GM21576 (cell line): ENCODE data around the gene HOXB7.

Source experiments
- ATAC-seq: cut with Tn5 transposase; IDR thresholded peaks from one replicate; pipeline ENCODE4 v1.9.1; 2021; ENCODE audit warnings: mild to moderate bottlenecking, moderate library complexity; ENCODE audit not compliant: unreplicated experiment

The HOXB7 gene

GRCh38 chr17:48569674-48570324 lies 41.0 kb downstream of the HOXB7 start:
- ATAC-seq = no peak

DNA sequence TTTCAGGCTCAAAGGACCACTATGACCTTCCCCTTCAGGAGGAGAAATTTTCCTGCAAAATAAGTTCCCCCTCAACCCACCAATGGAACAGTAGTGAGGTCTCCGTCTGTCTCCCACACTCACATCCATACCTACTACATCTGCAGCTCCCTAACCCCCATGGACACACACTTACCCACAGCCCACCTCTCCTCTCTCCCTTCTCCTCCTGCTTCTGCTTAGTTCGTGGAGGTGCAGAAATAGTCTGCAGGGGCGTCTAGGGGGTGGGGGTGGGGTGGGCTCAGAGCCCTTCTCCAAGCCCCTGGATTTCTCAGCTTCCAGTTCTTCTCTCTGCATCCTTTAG lies 41.6 kb downstream of the HOXB7 start:
- ATAC-seq = no peak

DNA sequence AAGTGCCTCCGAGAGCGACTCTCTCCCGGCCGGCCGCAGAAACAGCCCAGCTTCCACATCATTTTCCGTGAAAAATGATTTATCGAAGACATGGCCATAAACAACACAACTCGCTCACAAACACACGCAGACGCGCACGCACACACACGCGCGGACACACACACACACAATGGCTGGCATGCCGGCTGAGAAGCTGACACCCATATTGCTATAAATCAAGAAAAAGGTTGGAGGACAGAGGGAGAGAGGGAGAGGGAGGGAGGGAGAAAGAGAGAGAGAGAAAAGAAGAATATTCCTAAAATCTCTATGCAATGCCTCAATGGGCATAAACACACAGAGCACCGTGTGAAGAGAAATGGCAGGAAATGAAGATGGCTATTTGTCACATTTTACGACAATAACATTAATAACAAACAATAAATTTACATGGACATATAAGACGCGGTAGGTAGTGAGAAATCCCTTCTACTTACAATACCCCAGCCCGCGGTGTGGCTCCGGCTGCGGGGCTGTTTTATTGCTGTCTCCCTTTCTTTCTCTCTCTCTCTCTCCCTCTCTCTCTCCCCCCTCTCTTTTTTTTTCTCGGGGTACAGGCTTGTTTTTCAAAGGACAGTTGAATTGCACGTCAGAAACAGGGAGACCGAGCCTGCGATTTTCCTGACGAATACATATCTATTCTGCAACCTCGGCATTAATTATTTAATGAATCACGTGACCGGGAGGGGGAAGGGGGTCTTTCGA lies 42.1 kb downstream of the HOXB7 start:
- no peak for ATAC-seq

- no peak for ATAC-seq
These were observed 43.0 kb downstream of the HOXB7 start for GRCh38 chr17:48567646-48568354.

GRCh38 chr17:48567209-48567608 lies 43.6 kb downstream of the HOXB7 start:
- no peak for ATAC-seq

- no peak for ATAC-seq
These were observed 44.1 kb downstream of the HOXB7 start for GRCh38 chr17:48566717-48567116.

- ATAC-seq = no peak
These were observed 44.7 kb downstream of the HOXB7 start for GRCh38 chr17:48565925-48566710.

DNA sequence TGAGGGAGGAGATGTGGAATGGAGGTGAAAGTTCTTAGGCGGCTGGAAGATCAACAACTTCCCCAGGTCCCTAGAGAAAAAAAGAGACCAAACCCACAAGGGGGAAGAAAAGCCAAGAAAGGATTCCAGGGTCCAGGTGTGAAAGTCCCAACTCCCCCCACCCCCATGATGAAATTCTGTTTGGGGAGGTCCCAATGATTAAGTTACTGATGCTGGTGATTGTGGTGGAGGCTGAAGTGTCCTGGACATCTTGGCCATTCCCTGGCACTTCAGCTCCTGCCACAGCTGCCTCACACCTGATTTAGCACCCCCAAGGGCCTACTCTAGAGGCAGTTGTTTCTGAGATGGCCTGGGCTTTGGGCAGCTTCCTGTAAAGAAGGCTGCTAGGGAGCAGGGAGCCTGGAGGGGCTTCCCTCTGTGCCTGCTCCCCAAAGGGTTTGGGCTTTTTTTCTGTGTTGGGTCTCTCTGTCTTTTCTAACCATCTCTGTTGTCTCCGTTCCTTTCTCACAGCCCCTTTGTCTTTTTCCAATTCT lies 45.7 kb downstream of the HOXB7 start:
- ATAC-seq = no peak

DNA sequence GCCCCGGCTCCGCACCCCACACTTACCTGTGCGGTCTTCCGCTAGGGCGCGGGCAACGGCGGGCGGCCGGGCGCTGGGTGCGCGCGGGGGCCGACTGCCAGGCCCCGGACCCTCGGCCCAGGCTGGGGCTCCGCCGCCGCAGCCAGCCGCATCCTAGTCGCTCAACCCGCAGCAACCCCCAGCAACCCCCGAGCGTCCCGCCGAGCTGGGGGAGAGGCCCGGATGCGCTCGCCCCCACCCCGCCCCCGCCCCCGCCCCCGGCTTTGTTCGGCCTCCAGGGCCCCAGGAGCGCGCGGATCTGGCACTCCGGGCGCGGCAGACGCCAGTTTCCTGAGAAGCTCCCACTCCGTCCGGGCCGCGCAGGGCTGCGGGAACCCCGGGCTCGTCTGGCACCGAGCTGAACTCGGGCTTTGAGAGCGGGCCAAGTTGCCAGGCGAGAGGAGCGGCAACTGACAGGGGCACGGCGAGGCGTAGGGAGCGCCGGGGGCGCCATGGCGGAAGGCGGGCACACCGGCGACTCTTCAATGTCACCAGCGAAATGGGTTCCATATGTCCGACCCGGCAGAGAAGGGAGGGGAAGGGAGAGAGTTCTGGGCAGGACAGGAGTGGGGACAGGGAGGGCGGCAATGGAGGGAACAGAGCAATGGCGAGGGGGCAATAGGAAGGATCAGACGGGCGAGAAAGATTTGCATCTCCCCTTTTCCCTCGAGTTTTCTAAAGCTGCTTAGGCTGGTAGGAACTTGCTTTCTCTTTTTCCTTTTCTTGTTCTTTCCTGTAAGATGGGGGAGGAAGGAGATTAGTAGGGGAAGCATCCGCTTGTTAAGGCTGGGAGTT lies 46.4 kb downstream of the HOXB7 start:
- ATAC-seq = no peak

DNA sequence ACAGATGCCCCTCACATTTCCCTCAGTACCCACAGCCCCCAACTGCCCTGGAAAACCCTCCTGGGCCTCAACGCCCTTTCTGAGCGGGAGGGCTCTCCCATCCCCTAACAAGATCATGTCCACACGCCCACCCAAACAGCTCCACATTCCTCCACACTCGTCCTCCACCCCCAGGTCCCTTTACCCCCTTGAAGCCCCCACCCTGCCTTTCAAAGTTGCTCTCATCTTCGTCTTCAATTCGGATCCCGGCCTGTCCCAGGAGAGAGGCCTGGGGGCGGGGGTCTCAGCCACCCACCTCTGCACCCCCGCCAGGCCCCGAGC lies 47.0 kb downstream of the HOXB7 start:
- ATAC-seq = no peak

- no peak for ATAC-seq
These were observed 47.4 kb downstream of the HOXB7 start for GRCh38 chr17:48563385-48563838.

DNA sequence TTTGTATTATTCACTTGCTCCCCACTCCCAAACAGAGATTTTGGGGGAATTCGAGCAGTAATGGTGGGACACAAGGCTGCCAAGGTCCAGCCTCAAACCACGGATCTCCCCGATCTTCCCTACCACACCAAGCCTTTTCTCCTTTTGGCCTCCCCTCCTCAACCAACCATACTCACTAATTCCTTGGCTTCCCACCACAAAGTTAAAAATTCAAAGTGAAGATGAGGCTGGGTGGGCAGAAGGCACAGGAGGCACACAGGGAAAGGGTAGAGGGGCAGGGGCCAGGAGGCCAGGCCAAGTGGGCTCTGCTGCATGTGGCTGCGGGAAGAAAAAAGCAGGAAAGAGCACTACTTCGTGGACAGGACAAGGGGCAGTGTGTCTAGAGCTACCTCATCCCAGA lies 47.9 kb downstream of the HOXB7 start:
- no peak for ATAC-seq

DNA sequence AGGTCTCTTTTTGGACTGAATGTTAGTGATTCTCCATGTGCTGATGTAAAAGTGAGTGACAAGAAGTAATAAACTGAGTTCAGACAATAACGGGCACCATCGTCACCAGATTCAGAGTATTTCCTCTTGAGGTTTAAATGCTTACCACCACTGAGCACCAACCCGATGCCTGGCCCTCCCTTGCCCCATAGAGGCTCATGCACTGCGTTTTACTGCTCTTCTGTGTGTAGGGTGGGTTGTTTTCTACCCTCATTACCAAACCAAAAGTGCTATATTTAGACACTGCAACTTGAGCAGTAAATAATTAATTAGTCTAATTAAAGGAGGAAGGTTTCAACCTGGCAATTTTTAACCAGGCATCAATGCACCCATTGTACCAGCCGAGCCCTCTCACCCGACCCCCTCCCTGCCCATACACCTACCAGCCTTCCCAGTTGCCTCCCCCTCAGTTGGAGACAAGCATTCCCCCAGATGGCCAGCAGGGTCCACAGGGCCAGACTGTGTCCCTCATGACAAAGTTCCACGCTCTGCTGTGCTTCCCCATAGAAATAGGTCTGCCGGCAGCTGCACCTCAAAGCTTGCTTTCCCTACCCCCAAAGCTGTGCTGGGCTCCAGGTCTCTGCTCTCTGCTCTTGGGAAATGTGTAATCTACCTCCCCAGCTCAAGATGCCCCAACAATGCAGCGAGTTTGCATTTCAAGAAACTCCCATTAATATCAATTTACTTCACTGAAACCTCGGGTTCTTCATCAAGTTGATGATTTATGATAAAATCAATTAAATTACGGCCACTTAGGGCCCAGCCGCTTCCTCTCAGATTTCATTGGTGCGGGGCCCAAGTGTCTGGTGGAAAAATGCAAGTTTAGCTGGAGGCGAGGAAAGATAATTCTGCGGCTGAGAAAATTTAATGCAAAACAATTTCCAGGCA lies 48.7 kb downstream of the HOXB7 start:
- ATAC-seq = no peak

- ATAC-seq = no peak
These were observed 50.7 kb downstream of the HOXB7 start for GRCh38 chr17:48559840-48560817.

DNA sequence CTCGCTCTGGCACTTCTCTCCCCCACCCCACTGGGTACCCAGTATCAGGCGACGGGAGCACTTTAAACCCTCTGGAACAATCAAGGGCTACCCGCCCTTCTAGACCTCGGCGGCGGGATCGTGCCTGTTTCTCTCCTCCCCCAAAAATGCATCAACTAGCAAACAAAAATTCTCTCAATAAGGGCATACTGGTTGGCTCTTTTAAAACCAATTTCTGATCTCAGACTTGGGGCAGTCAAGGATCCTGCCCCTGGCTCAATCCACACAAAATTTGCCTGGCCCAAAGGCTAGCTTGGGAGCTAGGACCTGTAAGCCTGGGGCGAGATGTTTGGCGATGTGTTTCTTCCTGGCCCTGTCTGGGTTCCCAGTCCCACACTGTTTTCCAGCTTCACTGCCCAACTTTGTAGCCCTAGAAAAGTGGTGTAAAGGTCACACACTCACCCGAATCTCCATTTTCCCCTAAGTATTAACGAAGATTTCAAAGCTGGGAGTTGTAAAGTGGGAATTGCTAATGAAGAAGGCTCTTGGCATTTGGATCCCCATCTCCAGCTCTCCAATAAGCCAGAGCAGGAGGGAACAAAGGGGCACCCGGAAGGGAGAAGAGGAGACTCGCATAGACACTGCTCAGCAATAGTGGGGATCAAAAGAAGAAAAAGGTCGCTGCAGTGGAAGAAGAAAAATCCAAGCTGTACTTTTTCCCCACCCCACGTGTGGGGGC lies 51.5 kb downstream of the HOXB7 start:
- no peak for ATAC-seq

- ATAC-seq = no peak
These were observed 52.0 kb downstream of the HOXB7 start for GRCh38 chr17:48558831-48559121.

- ATAC-seq = no peak
These were observed 52.6 kb downstream of the HOXB7 start for GRCh38 chr17:48558057-48558830.
